Measurements from ENCODE around the gene DGKD.

GRCh38 chr2:233492078-233492477, 137.8 kb downstream of the DGKD start:
- TF ChIP-seq POLR2A (IDR thresholded peaks at IDR 0.05): no peak
- no peak for TF ChIP-seq CTCF (IDR thresholded peaks at IDR 0.05)
